Measurements from ENCODE around the gene SLC25A29.
"Not testable (repeated sequence)": the region's sequence is repeated elsewhere in the genome, so short reads cannot be mapped to it uniquely, and the experiment has no call there.

GRCh38 chr14:100342826-100343225, 36.6 kb upstream of the SLC25A29 start:
- TF ChIP-seq CTCF, POLR2A (IDR thresholded peaks at IDR 0.05): not testable (repeated sequence)

Data from adrenal gland (tissue), 5 donors.